Loucy (cell line): ENCODE data around the gene GIPC2.

Experiments
- H2AFZ ChIP-seq: fragments of 200-600 bp; sonication (generic); 2 replicates; pipeline ENCODE4 v1.6.0; 2016; ENCODE audit warnings: antibody characterized with exemption, mild to moderate bottlenecking, low read length, moderate library complexity
- H3F3A ChIP-seq: fragments of 200-600 bp; 2 replicates; pipeline ENCODE4 v1.6.0; 2016; ENCODE audit warnings: antibody characterized with exemption, low read depth, mild to moderate bottlenecking
- H3K27me3 ChIP-seq: fragments of 200-600 bp; sonication (generic); 2 replicates; pipeline ENCODE4 v1.6.1; 2014; ENCODE audit warnings: low read length, mild to moderate bottlenecking; ENCODE audit not compliant: insufficient read depth, poor library complexity, severe bottlenecking
- H3K36me3 ChIP-seq: fragments of 200-600 bp; sonication (generic); 2 replicates; pipeline ENCODE4 v1.6.1; 2016; ENCODE audit warnings: low read length; ENCODE audit not compliant: insufficient read depth
- H3K4me1 ChIP-seq: fragments of 200-600 bp; sonication (generic); 2 replicates; pipeline ENCODE4 v1.5.1; 2014; ENCODE audit warnings: low read length, mild to moderate bottlenecking; ENCODE audit not compliant: insufficient read depth, poor library complexity, severe bottlenecking
- H3K4me2 ChIP-seq: fragments of 200-600 bp; sonication (generic); 2 replicates; pipeline ENCODE4 v1.6.0; 2014; ENCODE audit warnings: antibody characterized with exemption, low read length, low read depth, mild to moderate bottlenecking; ENCODE audit not compliant: poor library complexity, severe bottlenecking
- H3K4me3 ChIP-seq: fragments of 200-600 bp; sonication (generic); 2 replicates; pipeline ENCODE4 v1.5.1; 2014; ENCODE audit warnings: low read length, mild to moderate bottlenecking, mixed read lengths; ENCODE audit not compliant: poor library complexity, severe bottlenecking
- H3K79me2 ChIP-seq: fragments of 200-600 bp; sonication (generic); 2 replicates; pipeline ENCODE4 v1.6.1; 2014; ENCODE audit warnings: low read length; ENCODE audit not compliant: insufficient read depth
- H3K9ac ChIP-seq: fragments of 200-600 bp; sonication (generic); 2 replicates; pipeline ENCODE4 v1.6.0; 2014; ENCODE audit warnings: mild to moderate bottlenecking, low read depth, low read length, moderate library complexity; ENCODE audit not compliant: poor library complexity, severe bottlenecking
- H3K9me2 ChIP-seq: fragments of 200-600 bp; sonication (generic); replicated peaks from 2 replicates; pipeline ENCODE4 v1.6.1; 2016; ENCODE audit warnings: low read depth, low read length, mixed read lengths
- H3K9me3 ChIP-seq: fragments of 200-600 bp; sonication (generic); 2 replicates; pipeline ENCODE4 v1.6.1; 2014; ENCODE audit warnings: mild to moderate bottlenecking, antibody characterized with exemption, low read length, low read depth; ENCODE audit not compliant: insufficient read depth
- H4K20me1 ChIP-seq: fragments of 200-600 bp; sonication (generic); 2 replicates; pipeline ENCODE4 v1.6.0; 2014; ENCODE audit warnings: antibody characterized with exemption, low read length, mild to moderate bottlenecking; ENCODE audit not compliant: insufficient read depth, poor library complexity, severe bottlenecking
- EZH2phosphoT487 ChIP-seq: fragments of 200-600 bp; IDR thresholded peaks from 2 replicates; pipeline ENCODE4 v1.6.1; 2018; ENCODE audit warnings: antibody characterized with exemption, mild to moderate bottlenecking, moderate library complexity, borderline replicate concordance
- TF ChIP-seq, protein P1 (sequence below): fragments of 200-600 bp; sonication (generic); conservative IDR thresholded peaks from 2 replicates; pipeline ENCODE4 v1.5.1; 2014; ENCODE audit warnings: mild to moderate bottlenecking, antibody characterized with exemption, low read length

The GIPC2 gene

DNA sequence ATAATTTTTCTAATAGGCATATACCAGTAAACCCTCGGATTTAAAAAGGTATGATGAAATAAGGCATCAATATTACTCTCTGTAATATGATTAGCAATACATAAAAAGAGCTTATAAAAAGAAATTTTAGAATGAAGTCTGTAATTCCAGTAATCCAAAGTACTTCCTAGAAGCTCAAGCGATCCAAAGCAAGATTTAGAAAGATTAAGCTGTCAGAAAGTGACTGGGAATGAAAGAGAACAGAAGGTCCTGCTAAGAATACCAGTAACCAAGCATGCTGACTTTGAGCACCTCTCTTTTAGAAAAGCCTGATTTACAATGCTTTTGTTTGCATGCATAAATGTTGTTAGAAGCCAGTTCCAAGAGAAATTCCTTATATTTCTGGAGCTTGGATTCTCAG, 125.1 kb downstream of the GIPC2 start:
- Histone ChIP-seq H3F3A (no peaks in the 10 kb centered on the region), H3K4me2 (no peak overlapping the region), H3K36me3 (no peaks in the 10 kb centered on the region), H4K20me1 (no peaks in the 10 kb centered on the region), H3K4me1 (no peaks in the 10 kb centered on the region), H2AFZ (no peak overlapping the region), H3K9ac (no peak overlapping the region), H3K79me2 (no peaks in the 10 kb centered on the region), H3K9me3 (no peaks in the 10 kb centered on the region), H3K4me3 (no peak overlapping the region), H3K9me2 (no peaks in the 10 kb centered on the region), H3K27me3 (no peaks in the 10 kb centered on the region)
- no peak for TF ChIP-seq EZH2phosphoT487
- TF ChIP-seq, protein P1, sequence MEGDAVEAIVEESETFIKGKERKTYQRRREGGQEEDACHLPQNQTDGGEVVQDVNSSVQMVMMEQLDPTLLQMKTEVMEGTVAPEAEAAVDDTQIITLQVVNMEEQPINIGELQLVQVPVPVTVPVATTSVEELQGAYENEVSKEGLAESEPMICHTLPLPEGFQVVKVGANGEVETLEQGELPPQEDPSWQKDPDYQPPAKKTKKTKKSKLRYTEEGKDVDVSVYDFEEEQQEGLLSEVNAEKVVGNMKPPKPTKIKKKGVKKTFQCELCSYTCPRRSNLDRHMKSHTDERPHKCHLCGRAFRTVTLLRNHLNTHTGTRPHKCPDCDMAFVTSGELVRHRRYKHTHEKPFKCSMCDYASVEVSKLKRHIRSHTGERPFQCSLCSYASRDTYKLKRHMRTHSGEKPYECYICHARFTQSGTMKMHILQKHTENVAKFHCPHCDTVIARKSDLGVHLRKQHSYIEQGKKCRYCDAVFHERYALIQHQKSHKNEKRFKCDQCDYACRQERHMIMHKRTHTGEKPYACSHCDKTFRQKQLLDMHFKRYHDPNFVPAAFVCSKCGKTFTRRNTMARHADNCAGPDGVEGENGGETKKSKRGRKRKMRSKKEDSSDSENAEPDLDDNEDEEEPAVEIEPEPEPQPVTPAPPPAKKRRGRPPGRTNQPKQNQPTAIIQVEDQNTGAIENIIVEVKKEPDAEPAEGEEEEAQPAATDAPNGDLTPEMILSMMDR, result no peak

DNA sequence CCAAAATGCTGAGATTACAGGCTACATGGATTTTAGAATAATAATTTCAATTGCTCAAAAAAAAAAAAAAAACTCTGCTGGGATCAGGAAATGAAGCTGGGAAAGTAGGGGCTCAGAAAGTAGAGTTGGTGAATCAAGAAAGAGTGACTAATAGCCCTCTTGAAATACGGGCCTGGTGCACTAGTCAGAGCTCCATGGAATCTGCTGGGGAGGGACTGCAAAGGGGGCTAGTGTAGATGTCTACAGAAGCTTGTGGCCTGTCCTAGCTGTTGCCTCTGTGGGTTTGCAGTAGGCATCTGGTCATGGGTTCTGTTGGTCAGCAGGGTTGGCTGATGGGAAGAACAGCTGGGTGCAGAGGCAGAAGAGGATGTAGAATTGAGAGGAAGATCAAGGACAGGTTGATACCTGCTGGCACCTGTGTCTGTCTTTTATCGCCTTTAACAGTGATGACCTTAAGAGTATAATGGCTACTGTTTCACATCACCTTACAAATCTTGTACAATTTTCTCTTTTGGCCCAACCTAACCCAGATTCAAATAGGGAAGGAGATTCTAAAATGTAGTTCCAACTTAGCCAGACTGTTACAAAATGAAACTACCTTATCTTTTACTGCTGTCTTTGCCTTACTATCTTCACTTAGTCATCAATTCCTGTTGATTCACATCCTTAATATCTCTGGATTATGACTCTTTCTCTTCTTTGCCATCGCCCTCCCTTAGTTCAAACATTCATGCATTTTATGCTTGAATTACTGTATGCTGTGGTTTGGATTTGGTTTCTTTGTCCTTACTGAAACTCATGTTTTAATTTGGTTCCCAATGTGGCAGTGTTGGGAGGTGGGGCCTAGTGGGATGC, 126.2 kb downstream of the GIPC2 start:
- Histone ChIP-seq H3K9ac (no peak overlapping the region), H3K4me3 (no peak overlapping the region), H3K79me2 (no peaks in the 10 kb centered on the region), H3K4me2 (no peak overlapping the region), H4K20me1 (no peaks in the 10 kb centered on the region), H3K9me3 (no peaks in the 10 kb centered on the region), H3K4me1 (no peaks in the 10 kb centered on the region), H2AFZ (no peak overlapping the region), H3K36me3 (no peaks in the 10 kb centered on the region), H3K27me3 (no peaks in the 10 kb centered on the region), H3K9me2 (no peaks in the 10 kb centered on the region), H3F3A (no peaks in the 10 kb centered on the region)
- TF ChIP-seq EZH2phosphoT487, result no peak
- TF ChIP-seq, protein P1, result no peak

DNA sequence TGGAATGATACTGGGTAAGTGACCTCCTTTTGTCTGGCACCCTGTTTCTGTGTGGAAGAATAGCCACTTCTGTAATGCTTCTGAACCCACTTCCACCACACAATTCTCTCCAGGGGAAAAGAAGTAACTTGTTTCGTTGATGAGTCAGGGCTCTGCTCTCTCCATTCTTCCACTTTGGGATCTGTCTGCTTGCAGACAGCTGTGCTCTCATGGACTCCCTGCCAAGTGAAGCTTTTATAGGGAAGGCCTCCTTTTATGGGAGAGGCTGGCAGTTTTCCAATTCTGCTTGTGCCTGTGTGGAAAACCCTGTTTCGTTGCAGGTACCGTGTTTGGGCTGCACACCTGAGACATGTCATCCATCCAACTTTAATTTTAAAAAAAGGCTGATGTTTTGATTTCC, 130.7 kb downstream of the GIPC2 start:
- no peaks in the 10 kb centered on the region for H3K9me2 ChIP-seq
- no peaks in the 10 kb centered on the region for H3K36me3 ChIP-seq
- H3K4me2 ChIP-seq, result no peak overlapping the region

More for the DNA sequence above, 130.7 kb downstream of the GIPC2 start:
- H3K9ac ChIP-seq, result no peak overlapping the region
- H3K27me3 ChIP-seq, result no peaks in the 10 kb centered on the region
- H2AFZ ChIP-seq, result no peak overlapping the region
- no peaks in the 10 kb centered on the region for H3K4me1 ChIP-seq
- TF ChIP-seq, protein P1, result no peak
- no peak for TF ChIP-seq EZH2phosphoT487
- H3K9me3 ChIP-seq, result no peaks in the 10 kb centered on the region; the same call in 1 of the 2 replicates
- H3F3A ChIP-seq, result no peaks in the 10 kb centered on the region
- no peaks in the 10 kb centered on the region for H3K79me2 ChIP-seq
- no peaks in the 10 kb centered on the region for H4K20me1 ChIP-seq
- no peak overlapping the region for H3K4me3 ChIP-seq
